Fibroblast of lung (primary cell): ENCODE results near the gene TMEM115.

Experiments used
- CTCF ChIP-seq, 2 donors: IDR thresholded peaks in 1 of 2; conservative IDR thresholded peaks in 1 of 2; 1 replicate in 1 of 2; 2 replicates in 1 of 2; pipeline ENCODE4 v1.5.1; 2011 to 2012; ENCODE audit warnings: low read length in 2 of 2, control low read depth in 1 of 2, inconsistent platforms in 1 of 2, low read depth in 1 of 2, mild to moderate bottlenecking in 1 of 2
- EZH2 ChIP-seq: IDR thresholded peaks from 2 replicates; pipeline ENCODE4 v1.5.1; 2012; ENCODE audit warnings: low read length, control low read depth, mild to moderate bottlenecking; ENCODE audit errors: missing control alignments

DNA sequence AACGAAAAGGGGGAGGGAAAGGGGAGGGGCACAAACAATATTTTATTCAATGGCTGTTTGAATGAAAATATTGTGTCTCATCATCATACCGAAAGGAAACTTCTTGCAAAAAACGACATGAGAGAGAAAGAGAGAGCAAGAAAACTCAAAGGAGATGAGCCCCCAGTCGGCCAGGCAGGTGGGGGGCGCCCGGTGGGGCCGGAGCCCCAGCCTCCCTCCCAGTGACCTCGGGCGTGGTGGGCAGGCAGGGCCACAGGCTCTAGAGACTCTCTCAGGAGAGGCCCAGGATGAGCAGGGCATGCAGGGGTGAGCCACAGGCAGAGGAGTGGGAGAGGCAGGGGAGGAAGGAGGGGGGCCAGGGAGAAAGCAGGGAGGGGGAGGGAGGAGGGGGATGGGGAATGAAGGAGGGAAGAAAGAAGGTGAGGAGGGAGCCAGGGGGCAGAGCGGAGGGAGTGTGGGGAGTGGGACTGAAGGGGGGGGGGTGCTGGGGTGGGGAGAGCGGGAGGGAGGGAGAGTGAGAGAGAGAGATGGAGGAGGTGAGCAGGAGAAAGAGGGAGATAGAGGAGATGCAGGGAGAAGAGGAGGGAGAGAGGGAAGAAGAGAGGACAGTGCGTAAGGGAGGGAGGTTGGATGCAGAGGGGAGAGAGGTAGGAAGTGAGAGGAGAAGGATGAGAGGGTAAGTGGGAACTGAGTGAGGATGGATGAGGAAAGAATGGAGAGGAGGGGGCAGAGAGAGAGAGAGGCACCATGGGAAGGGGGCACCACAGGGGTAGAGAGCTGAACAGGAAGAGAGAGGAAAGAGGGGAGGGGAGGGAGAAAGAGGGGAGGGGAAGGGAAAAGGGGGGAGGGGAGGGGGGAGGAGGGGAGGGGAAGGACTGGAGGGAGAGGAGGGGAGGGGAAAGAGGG is 14.1 kb upstream of the TMEM115 start:
- TF ChIP-seq CTCF (conservative IDR thresholded peaks at IDR 0.05 in 1 of 2, IDR thresholded peaks at IDR 0.05 in 1 of 2; ENCODE audit: low read depth in 1 of 2, low read length in 2 of 2), result no peak
- TF ChIP-seq EZH2, result no peak
